SK-N-SH (cell line): ENCODE results near the gene PDIK1L.

Source experiments
- CTCF ChIP-seq: fragments of 200-600 bp; sonication (generic); IDR thresholded peaks from 2 replicates; pipeline ENCODE4 v1.6.1; 2017; ENCODE audit warnings: antibody characterized with exemption, mild to moderate bottlenecking, moderate library complexity
- RAD21 ChIP-seq: IDR thresholded peaks from 2 replicates; pipeline ENCODE4 v1.6.1; 2012; ENCODE audit warnings: mild to moderate bottlenecking, low read length
- RCOR1 ChIP-seq: fragments of 150-350 bp; IDR thresholded peaks from 2 replicates; pipeline ENCODE4 v1.6.1; 2017; ENCODE audit warnings: antibody characterized with exemption, low read length
- SIN3A ChIP-seq: IDR thresholded peaks from 2 replicates; pipeline ENCODE4 v1.6.1; 2012; ENCODE audit warnings: low read depth, mild to moderate bottlenecking, low read length, moderate library complexity, borderline replicate concordance
- TAF1 ChIP-seq: IDR thresholded peaks from 2 replicates; pipeline ENCODE4 v1.6.1; 2012; ENCODE audit warnings: low read depth, mild to moderate bottlenecking, low read length, moderate library complexity, borderline replicate concordance

- TF ChIP-seq RCOR1 (no peak), CTCF (no peak), TAF1 (no peak), RAD21 (no peak), SIN3A (no peak)
These were observed 20.7 kb downstream of the PDIK1L start for GRCh38 chr1:26132128-26132833.
